ENCODE results near the gene ZC3H11A. TPM values are rescaled to one million over a fixed set of nuclear protein-coding genes. Genes with fewer than 3 reads are reported as not detected.
"Not testable (repeated sequence)": the region's sequence is repeated elsewhere in the genome, so short reads cannot be mapped to it uniquely, and the experiment has no call there.

ZC3H11A gene
- total and polyA plus RNA-seq, 2 donors: 101 to 113 TPM

GRCh38 chr1:203772836-203773235, 22.6 kb upstream of the ZC3H11A start:
- no peak for DNase-seq (ENCODE audit: low read depth in 6 of 9, low spot score in 9 of 9)
- Histone ChIP-seq H3K4me3 (ENCODE audit: low read length in 2 of 2) (no peak overlapping the region), H3K4me1 (ENCODE audit: control insufficient read depth in 2 of 2, insufficient read depth in 2 of 2, low read length in 2 of 2) (peaks cover 6 to 15% of the 10 kb centered on the region in 2 donors), H3K9me3 (ENCODE audit: control insufficient read depth in 2 of 2, insufficient read depth in 1 of 2, low read length in 1 of 2) (no peaks in the 10 kb centered on the region), H3K27me3 (ENCODE audit: control insufficient read depth in 2 of 2, insufficient read depth in 1 of 2, low read length in 1 of 2) (no peaks in the 10 kb centered on the region), H3K36me3 (ENCODE audit: control insufficient read depth in 2 of 2, insufficient read depth in 2 of 2, low read length in 1 of 2) (peaks cover 40 to 49% of the 10 kb centered on the region in 2 donors), H3K27ac (ENCODE audit: low read depth in 1 of 2, low read length in 1 of 2) (no peak overlapping the region)
- 98% methylated on average over 1 of the region's 1 CpG for WGBS

GRCh38 chr1:203776636-203777035, 18.8 kb upstream of the ZC3H11A start:
- WGBS: 97% methylated on average over 4 of the region's 4 CpGs
- H3K27ac ChIP-seq (ENCODE audit: low read depth in 1 of 2, low read length in 1 of 2): no peak overlapping the region
- no peak overlapping the region for H3K4me3 ChIP-seq (ENCODE audit: low read length in 2 of 2)
- H3K9me3 ChIP-seq (ENCODE audit: control insufficient read depth in 2 of 2, insufficient read depth in 1 of 2, low read length in 1 of 2): no peaks in the 10 kb centered on the region
- no peaks in the 10 kb centered on the region for H3K27me3 ChIP-seq (ENCODE audit: control insufficient read depth in 2 of 2, insufficient read depth in 1 of 2, low read length in 1 of 2)
- no peaks in the 10 kb centered on the region for H3K4me1 ChIP-seq (ENCODE audit: control insufficient read depth in 2 of 2, insufficient read depth in 2 of 2, low read length in 2 of 2)
- H3K36me3 ChIP-seq (ENCODE audit: control insufficient read depth in 2 of 2, insufficient read depth in 2 of 2, low read length in 1 of 2): peaks cover 24 to 36% of the 10 kb centered on the region in 2 donors
- no peak for DNase-seq (ENCODE audit: low read depth in 6 of 9, low spot score in 9 of 9)

GRCh38 chr1:203777596-203777995, 17.8 kb upstream of the ZC3H11A start:
- Histone ChIP-seq H3K27me3 (ENCODE audit: control insufficient read depth in 2 of 2, insufficient read depth in 1 of 2, low read length in 1 of 2) (no peaks in the 10 kb centered on the region), H3K36me3 (ENCODE audit: control insufficient read depth in 2 of 2, insufficient read depth in 2 of 2, low read length in 1 of 2) (peaks cover 19 to 30% of the 10 kb centered on the region in 2 donors), H3K4me3 (ENCODE audit: low read length in 2 of 2) (no peak overlapping the region), H3K9me3 (ENCODE audit: control insufficient read depth in 2 of 2, insufficient read depth in 1 of 2, low read length in 1 of 2) (no peaks in the 10 kb centered on the region), H3K4me1 (ENCODE audit: control insufficient read depth in 2 of 2, insufficient read depth in 2 of 2, low read length in 2 of 2) (no peaks in the 10 kb centered on the region), H3K27ac (ENCODE audit: low read depth in 1 of 2, low read length in 1 of 2) (no peak overlapping the region)
- WGBS: 96% methylated on average over 3 of the region's 3 CpGs
- DNase-seq (ENCODE audit: low read depth in 6 of 9, low spot score in 9 of 9): no peak

GRCh38 chr1:203778146-203778545, 17.3 kb upstream of the ZC3H11A start:
- WGBS: 38% methylated on average over 3 of the region's 3 CpGs
- Histone ChIP-seq H3K4me1 (ENCODE audit: control insufficient read depth in 2 of 2, insufficient read depth in 2 of 2, low read length in 2 of 2) (no peaks in the 10 kb centered on the region), H3K4me3 (ENCODE audit: low read length in 2 of 2) (no peak overlapping the region), H3K9me3 (ENCODE audit: control insufficient read depth in 2 of 2, insufficient read depth in 1 of 2, low read length in 1 of 2) (no peaks in the 10 kb centered on the region), H3K27ac (ENCODE audit: low read depth in 1 of 2, low read length in 1 of 2) (no peak overlapping the region), H3K36me3 (ENCODE audit: control insufficient read depth in 2 of 2, insufficient read depth in 2 of 2, low read length in 1 of 2) (peaks cover 17 to 25% of the 10 kb centered on the region in 2 donors), H3K27me3 (ENCODE audit: control insufficient read depth in 2 of 2, insufficient read depth in 1 of 2, low read length in 1 of 2) (no peaks in the 10 kb centered on the region)
- DNase-seq (ENCODE audit: low read depth in 6 of 9, low spot score in 9 of 9): no peak

- H3K9me3 ChIP-seq (ENCODE audit: control insufficient read depth in 2 of 2, insufficient read depth in 1 of 2, low read length in 1 of 2): no peaks in the 10 kb centered on the region
- H3K27ac ChIP-seq (ENCODE audit: low read depth in 1 of 2, low read length in 1 of 2): no peak overlapping the region
- WGBS: 99% methylated on average over 4 of the region's 4 CpGs
- DNase-seq (ENCODE audit: low read depth in 6 of 9, low spot score in 9 of 9): no peak
- no peaks in the 10 kb centered on the region for H3K27me3 ChIP-seq (ENCODE audit: control insufficient read depth in 2 of 2, insufficient read depth in 1 of 2, low read length in 1 of 2)
- no peaks in the 10 kb centered on the region for H3K4me1 ChIP-seq (ENCODE audit: control insufficient read depth in 2 of 2, insufficient read depth in 2 of 2, low read length in 2 of 2)
- H3K4me3 ChIP-seq (ENCODE audit: low read length in 2 of 2): no peak overlapping the region
- peaks cover 14 to 18% of the 10 kb centered on the region in 2 donors for H3K36me3 ChIP-seq (ENCODE audit: control insufficient read depth in 2 of 2, insufficient read depth in 2 of 2, low read length in 1 of 2)
Measured at GRCh38 chr1:203778789-203779188, 16.6 kb upstream of the ZC3H11A start.

GRCh38 chr1:203781962-203782361, 13.5 kb upstream of the ZC3H11A start:
- Histone ChIP-seq H3K27me3 (ENCODE audit: control insufficient read depth in 2 of 2, insufficient read depth in 1 of 2, low read length in 1 of 2) (no peaks in the 10 kb centered on the region), H3K4me3 (ENCODE audit: low read length in 2 of 2) (no peak overlapping the region), H3K36me3 (ENCODE audit: control insufficient read depth in 2 of 2, insufficient read depth in 2 of 2, low read length in 1 of 2) (no peaks in the 10 kb centered on the region), H3K27ac (ENCODE audit: low read depth in 1 of 2, low read length in 1 of 2) (no peak overlapping the region), H3K9me3 (ENCODE audit: control insufficient read depth in 2 of 2, insufficient read depth in 1 of 2, low read length in 1 of 2) (no peaks in the 10 kb centered on the region), H3K4me1 (ENCODE audit: control insufficient read depth in 2 of 2, insufficient read depth in 2 of 2, low read length in 2 of 2) (no peaks in the 10 kb centered on the region)
- WGBS: 96% methylated on average over 7 of the region's 7 CpGs
- no peak for DNase-seq (ENCODE audit: low read depth in 6 of 9, low spot score in 9 of 9)

GRCh38 chr1:203789966-203790365, 5.5 kb upstream of the ZC3H11A start:
- no peak overlapping the region for H3K4me3 ChIP-seq (ENCODE audit: low read length in 2 of 2)
- no peaks in the 10 kb centered on the region for H3K36me3 ChIP-seq (ENCODE audit: control insufficient read depth in 2 of 2, insufficient read depth in 2 of 2, low read length in 1 of 2)
- no peaks in the 10 kb centered on the region for H3K27me3 ChIP-seq (ENCODE audit: control insufficient read depth in 2 of 2, insufficient read depth in 1 of 2, low read length in 1 of 2)
- peaks cover 0 to 3% of the 10 kb centered on the region in 2 donors for H3K4me1 ChIP-seq (ENCODE audit: control insufficient read depth in 2 of 2, insufficient read depth in 2 of 2, low read length in 2 of 2)
- no peaks in the 10 kb centered on the region for H3K9me3 ChIP-seq (ENCODE audit: control insufficient read depth in 2 of 2, insufficient read depth in 1 of 2, low read length in 1 of 2)
- H3K27ac ChIP-seq (ENCODE audit: low read depth in 1 of 2, low read length in 1 of 2): no peak overlapping the region
- no peak for DNase-seq (ENCODE audit: low read depth in 6 of 9, low spot score in 9 of 9)
- 94% methylated on average over 3 of the region's 3 CpGs for WGBS

GRCh38 chr1:203791498-203791897, 3.9 kb upstream of the ZC3H11A start:
- Histone ChIP-seq H3K27ac (ENCODE audit: low read depth in 1 of 2, low read length in 1 of 2) (no peak overlapping the region), H3K4me1 (ENCODE audit: control insufficient read depth in 2 of 2, insufficient read depth in 2 of 2, low read length in 2 of 2) (peaks cover 0 to 6% of the 10 kb centered on the region in 2 donors), H3K4me3 (ENCODE audit: low read length in 2 of 2) (no peak overlapping the region), H3K27me3 (ENCODE audit: control insufficient read depth in 2 of 2, insufficient read depth in 1 of 2, low read length in 1 of 2) (no peaks in the 10 kb centered on the region), H3K36me3 (ENCODE audit: control insufficient read depth in 2 of 2, insufficient read depth in 2 of 2, low read length in 1 of 2) (peaks cover 0 to 2% of the 10 kb centered on the region in 2 donors), H3K9me3 (ENCODE audit: control insufficient read depth in 2 of 2, insufficient read depth in 1 of 2, low read length in 1 of 2) (no peaks in the 10 kb centered on the region)
- WGBS: 81% methylated on average over 3 of the region's 3 CpGs
- DNase-seq (ENCODE audit: low read depth in 6 of 9, low spot score in 9 of 9): no peak

GRCh38 chr1:203792486-203792885, 2.9 kb upstream of the ZC3H11A start:
- Histone ChIP-seq H3K4me3 (ENCODE audit: low read length in 2 of 2) (no peak overlapping the region), H3K4me1 (ENCODE audit: control insufficient read depth in 2 of 2, insufficient read depth in 2 of 2, low read length in 2 of 2) (peaks cover 2 to 14% of the 10 kb centered on the region in 2 donors), H3K9me3 (ENCODE audit: control insufficient read depth in 2 of 2, insufficient read depth in 1 of 2, low read length in 1 of 2) (no peaks in the 10 kb centered on the region), H3K27me3 (ENCODE audit: control insufficient read depth in 2 of 2, insufficient read depth in 1 of 2, low read length in 1 of 2) (no peaks in the 10 kb centered on the region), H3K27ac (ENCODE audit: low read depth in 1 of 2, low read length in 1 of 2) (no peak overlapping the region), H3K36me3 (ENCODE audit: control insufficient read depth in 2 of 2, insufficient read depth in 2 of 2, low read length in 1 of 2) (peaks cover 0 to 8% of the 10 kb centered on the region in 2 donors)
- no peak for DNase-seq (ENCODE audit: low read depth in 6 of 9, low spot score in 9 of 9)
- 97% methylated on average over 2 of the region's 2 CpGs for WGBS

GRCh38 chr1:203793561-203793960, 1.9 kb upstream of the ZC3H11A start:
- H3K9me3 ChIP-seq (ENCODE audit: control insufficient read depth in 2 of 2, insufficient read depth in 1 of 2, low read length in 1 of 2); H3K27ac ChIP-seq (ENCODE audit: low read depth in 1 of 2, low read length in 1 of 2); H3K4me3 ChIP-seq (ENCODE audit: low read length in 2 of 2); H3K27me3 ChIP-seq (ENCODE audit: control insufficient read depth in 2 of 2, insufficient read depth in 1 of 2, low read length in 1 of 2); DNase-seq (ENCODE audit: low read depth in 6 of 9, low spot score in 9 of 9): not testable (repeated sequence)
- Histone ChIP-seq H3K36me3 (ENCODE audit: control insufficient read depth in 2 of 2, insufficient read depth in 2 of 2, low read length in 1 of 2) (peaks cover 6 to 18% of the 10 kb centered on the region in 2 donors), H3K4me1 (ENCODE audit: control insufficient read depth in 2 of 2, insufficient read depth in 2 of 2, low read length in 2 of 2) (peaks cover 8 to 21% of the 10 kb centered on the region in 2 donors)
- WGBS: 98% methylated on average over 7 of the region's 7 CpGs

Measured in thymus (tissue), 11 donors.